ENCODE results near the gene FGFRL1.

DNA sequence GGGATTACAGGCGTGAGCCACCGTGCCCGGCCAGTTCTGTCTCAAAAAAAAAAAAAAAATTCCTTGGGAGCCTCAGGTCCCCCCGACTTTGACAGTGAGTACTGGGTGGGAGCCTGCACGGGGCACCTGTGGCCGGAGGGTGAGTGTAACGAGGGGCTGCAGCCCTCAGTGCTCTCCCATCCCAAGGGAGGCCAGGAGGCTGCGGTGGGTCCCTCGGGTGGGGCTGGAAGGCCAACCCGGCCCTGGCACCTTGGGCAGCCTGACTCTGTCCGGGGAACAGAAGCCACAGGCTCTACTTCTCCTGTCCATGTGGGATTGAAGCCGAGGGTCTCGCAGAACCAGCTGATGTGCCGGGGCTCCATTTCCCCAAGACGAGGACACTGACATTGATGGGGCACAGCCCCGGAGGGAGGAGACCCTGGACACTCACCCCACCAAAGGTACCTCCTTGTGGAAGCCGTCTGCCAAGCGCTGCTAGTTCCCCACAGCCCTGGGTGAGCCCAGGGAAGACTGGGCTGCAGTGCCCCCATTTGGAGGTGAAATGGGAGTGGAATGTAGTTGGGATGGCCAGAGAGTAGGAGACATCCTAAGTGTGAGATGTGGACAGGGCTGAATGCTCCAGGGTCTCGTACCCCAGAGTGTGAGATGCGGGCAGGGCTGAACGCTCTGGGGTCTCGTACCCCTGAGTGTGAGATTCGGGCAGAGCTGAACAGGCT lies 16.0 kb upstream of the FGFRL1 start:
- no peak for TF ChIP-seq POLR2A (IDR thresholded peaks at IDR 0.05)
- TF ChIP-seq, protein P1, sequence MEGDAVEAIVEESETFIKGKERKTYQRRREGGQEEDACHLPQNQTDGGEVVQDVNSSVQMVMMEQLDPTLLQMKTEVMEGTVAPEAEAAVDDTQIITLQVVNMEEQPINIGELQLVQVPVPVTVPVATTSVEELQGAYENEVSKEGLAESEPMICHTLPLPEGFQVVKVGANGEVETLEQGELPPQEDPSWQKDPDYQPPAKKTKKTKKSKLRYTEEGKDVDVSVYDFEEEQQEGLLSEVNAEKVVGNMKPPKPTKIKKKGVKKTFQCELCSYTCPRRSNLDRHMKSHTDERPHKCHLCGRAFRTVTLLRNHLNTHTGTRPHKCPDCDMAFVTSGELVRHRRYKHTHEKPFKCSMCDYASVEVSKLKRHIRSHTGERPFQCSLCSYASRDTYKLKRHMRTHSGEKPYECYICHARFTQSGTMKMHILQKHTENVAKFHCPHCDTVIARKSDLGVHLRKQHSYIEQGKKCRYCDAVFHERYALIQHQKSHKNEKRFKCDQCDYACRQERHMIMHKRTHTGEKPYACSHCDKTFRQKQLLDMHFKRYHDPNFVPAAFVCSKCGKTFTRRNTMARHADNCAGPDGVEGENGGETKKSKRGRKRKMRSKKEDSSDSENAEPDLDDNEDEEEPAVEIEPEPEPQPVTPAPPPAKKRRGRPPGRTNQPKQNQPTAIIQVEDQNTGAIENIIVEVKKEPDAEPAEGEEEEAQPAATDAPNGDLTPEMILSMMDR (IDR thresholded peaks at IDR 0.05), result no peak
